Activated CD4-positive, alpha-beta T cell treated with anti-CD3 and anti-CD28 coated beads for 36 hours (primary cell): ENCODE results near the gene ALKBH5. TPM values are rescaled to one million over a fixed set of nuclear protein-coding genes. Genes with fewer than 3 reads are reported as not detected.
A peak's percentile ranks its signal among the peaks of the same experiment; 100 is the strongest.

Experiments used
- ATAC-seq: fragments of 200-7000 bp; cut with Tn5 transposase; one replicate; pipeline ENCODE4 v1.10.0; 2021; ENCODE audit warnings: mild to moderate bottlenecking, moderate library complexity
- CTCF ChIA-PET: fragments of 350-600 bp; sonication (Branson Sonifier 250); formaldehyde crosslinking; loops from one replicate; lab custom pipeline; 2021; ENCODE audit warnings: antibody characterized with exemption; lab: Charles Lee
- POLR2A ChIA-PET: fragments of 350-600 bp; sonication (Branson Sonifier 250); formaldehyde crosslinking; loops from one replicate; lab custom pipeline; 2021; ENCODE audit warnings: antibody characterized with exemption, inconsistent platforms; lab: Charles Lee
- DNase-seq: peaks from one replicate; pipeline ENCODE4 v3.0.0-alpha.2; 2020
- H3K27ac Mint-ChIP-seq: one replicate; pipeline ENCODE4 v1.8.0; 2021; ENCODE audit warnings: mixed read lengths
- H3K27me3 Mint-ChIP-seq: one replicate; pipeline ENCODE4 v1.8.0; 2021; ENCODE audit warnings: mixed read lengths
- H3K36me3 Mint-ChIP-seq: one replicate; pipeline ENCODE4 v1.8.0; 2021; ENCODE audit warnings: low read depth, mixed read lengths
- H3K4me1 Mint-ChIP-seq: one replicate; pipeline ENCODE4 v1.8.0; 2021; ENCODE audit warnings: mixed read lengths
- H3K4me3 Mint-ChIP-seq: one replicate; pipeline ENCODE4 v1.8.0; 2021; ENCODE audit warnings: mild to moderate bottlenecking, moderate library complexity, mixed read lengths
- H3K9me3 Mint-ChIP-seq: one replicate; pipeline ENCODE4 v1.8.0; 2021; ENCODE audit warnings: low read depth, mixed read lengths
- intact Hi-C, 2 experiments: fragments of 100-400 bp; cut with DNase I in 1 of 2; cut with micrococcal nuclease in 1 of 2; formaldehyde crosslinking; loops; one replicate each; pipeline versions ENCODE4 v1.14.2 to v1.15.1; 2022 to 2024; cut with DNase I, micrococcal nuclease
- total RNA-seq, 2 experiments: library from RNA; stranded (reverse); gene quantifications; one replicate each; pipeline ENCODE4 v1.2.3, GENCODE V29; 2021

The ALKBH5 gene
- total RNA-seq, 2 experiments from 2014 or later, result 163 to 168 TPM

GRCh38 chr17:18158022-18158600 lies 25.5 kb upstream of the ALKBH5 start:
- H3K4me1 Mint-ChIP-seq, result peaks cover 9% of the 10 kb centered on the region
- ATAC-seq (peak; percentile 87), DNase-seq (peak; percentile 99)
- intact Hi-C loops, result loop anchor here (1.0 to 2.0 kb wide), 4 partner anchors 25 to 464 kb away; partner anchors contain the start of genes ALKBH5 (in 2 of the 2) and MIEF2 (in 1 of the 2)
- H3K4me3 Mint-ChIP-seq, result peak overlapping the region; percentile 63
- ChIA-PET CTCF (interaction anchor here (0.7 to 1.1 kb wide), 2 partner anchors 23 to 70 kb away, joined by 3 read pairs; no protein-coding TSS in a partner anchor), POLR2A (interaction anchor here (0.6 to 1.0 kb wide), 2 partner anchors 23 to 25 kb away, joined by 3 to 4 read pairs; partner anchors contain the start of gene ALKBH5)
- no peaks in the 10 kb centered on the region for H3K27me3 Mint-ChIP-seq
- H3K36me3 Mint-ChIP-seq, result no peaks in the 10 kb centered on the region
- no peaks in the 10 kb centered on the region for H3K9me3 Mint-ChIP-seq
- H3K27ac Mint-ChIP-seq, result peak overlapping the region; percentile 81

- ChIA-PET POLR2A (no interaction called here), CTCF (no interaction called here)
- peaks cover 7% of the 10 kb centered on the region for H3K4me1 Mint-ChIP-seq
- H3K36me3 Mint-ChIP-seq, result no peaks in the 10 kb centered on the region
- no peaks in the 10 kb centered on the region for H3K27me3 Mint-ChIP-seq
- no peaks in the 10 kb centered on the region for H3K9me3 Mint-ChIP-seq
- no peak overlapping the region for H3K4me3 Mint-ChIP-seq
- DNase-seq, result no peak
- intact Hi-C loops, result loop anchor here in 1 of 2 experiments (2.0 kb wide), 1 partner anchor 23 kb away; the partner anchor contains the start of gene ALKBH5
- no peak for ATAC-seq
- H3K27ac Mint-ChIP-seq, result peak overlapping the region; percentile 75
Observed at GRCh38 chr17:18159551-18160120, 24.0 kb upstream of the ALKBH5 start.

GRCh38 chr17:18160128-18160856 lies 23.3 kb upstream of the ALKBH5 start:
- H3K27me3 Mint-ChIP-seq, result no peaks in the 10 kb centered on the region
- peak overlapping the region; percentile 32 for H3K27ac Mint-ChIP-seq
- no peak overlapping the region for H3K4me3 Mint-ChIP-seq
- peaks cover 7% of the 10 kb centered on the region for H3K4me1 Mint-ChIP-seq
- intact Hi-C loops, result no loop called here
- H3K9me3 Mint-ChIP-seq, result no peaks in the 10 kb centered on the region
- POLR2A ChIA-PET, result no interaction called here
- no peaks in the 10 kb centered on the region for H3K36me3 Mint-ChIP-seq
- DNase-seq (no peak), ATAC-seq (no peak)
- CTCF ChIA-PET, result interaction anchor here (1.4 kb wide), 1 partner anchor 18 kb away, joined by 3 read pairs; no protein-coding TSS in a partner anchor

GRCh38 chr17:18161207-18162145 lies 22.2 kb upstream of the ALKBH5 start:
- intact Hi-C loops, result no loop called here

GRCh38 chr17:18163547-18163946 lies 20.1 kb upstream of the ALKBH5 start:
- POLR2A ChIA-PET, result no interaction called here
- intact Hi-C loops, result no loop called here
- CTCF ChIA-PET, result no interaction called here
- no peaks in the 10 kb centered on the region for H3K36me3 Mint-ChIP-seq
- peaks cover 2% of the 10 kb centered on the region for H3K4me1 Mint-ChIP-seq
- H3K27ac Mint-ChIP-seq, result no peak overlapping the region
- H3K27me3 Mint-ChIP-seq, result no peaks in the 10 kb centered on the region
- H3K9me3 Mint-ChIP-seq, result no peaks in the 10 kb centered on the region
- ATAC-seq (no peak), DNase-seq (no peak)
- no peak overlapping the region for H3K4me3 Mint-ChIP-seq

More at GRCh38 chr17:18161207-18162145, 22.2 kb upstream of the ALKBH5 start:
- no peaks in the 10 kb centered on the region for H3K9me3 Mint-ChIP-seq
- CTCF ChIA-PET, result interaction anchor here (0.8 to 1.4 kb wide), 3 partner anchors 19 to 36 kb away, joined by 3 to 4 read pairs (median 3); no protein-coding TSS in a partner anchor
- H3K4me1 Mint-ChIP-seq, result peaks cover 7% of the 10 kb centered on the region
- POLR2A ChIA-PET, result interaction anchor here (0.6 kb wide), 1 partner anchor 14 kb away, joined by 4 read pairs; no protein-coding TSS in a partner anchor
- H3K27ac Mint-ChIP-seq, result no peak overlapping the region
- no peak overlapping the region for H3K4me3 Mint-ChIP-seq
- H3K36me3 Mint-ChIP-seq, result no peaks in the 10 kb centered on the region
- DNase-seq (no peak), ATAC-seq (no peak)
- no peaks in the 10 kb centered on the region for H3K27me3 Mint-ChIP-seq

GRCh38 chr17:18166894-18167293 lies 16.7 kb upstream of the ALKBH5 start:
- no peaks in the 10 kb centered on the region for H3K27me3 Mint-ChIP-seq
- ChIA-PET POLR2A (no interaction called here), CTCF (interaction anchor here (1.9 kb wide), 1 partner anchor 26 kb away, joined by 4 read pairs; no protein-coding TSS in a partner anchor)
- H3K36me3 Mint-ChIP-seq, result no peaks in the 10 kb centered on the region
- H3K4me1 Mint-ChIP-seq, result no peaks in the 10 kb centered on the region
- ATAC-seq (no peak), DNase-seq (no peak)
- intact Hi-C loops, result no loop called here
- H3K4me3 Mint-ChIP-seq, result no peak overlapping the region
- H3K9me3 Mint-ChIP-seq, result no peaks in the 10 kb centered on the region
- H3K27ac Mint-ChIP-seq, result no peak overlapping the region

GRCh38 chr17:18167421-18167820 lies 16.2 kb upstream of the ALKBH5 start:
- DNase-seq, result no peak
- intact Hi-C loops, result no loop called here
- POLR2A ChIA-PET, result no interaction called here

GRCh38 chr17:18172531-18173278 lies 10.9 kb upstream of the ALKBH5 start:
- CTCF ChIA-PET, result interaction anchor here (0.6 kb wide), 1 partner anchor 13 kb away, joined by 3 read pairs; no protein-coding TSS in a partner anchor
- H3K9me3 Mint-ChIP-seq, result no peaks in the 10 kb centered on the region
- no peaks in the 10 kb centered on the region for H3K36me3 Mint-ChIP-seq
- DNase-seq (no peak), ATAC-seq (no peak)
- intact Hi-C loops, result no loop called here
- H3K27ac Mint-ChIP-seq, result no peak overlapping the region
- no peaks in the 10 kb centered on the region for H3K27me3 Mint-ChIP-seq
- no peaks in the 10 kb centered on the region for H3K4me1 Mint-ChIP-seq
- H3K4me3 Mint-ChIP-seq, result no peak overlapping the region
- POLR2A ChIA-PET, result no interaction called here

More at GRCh38 chr17:18167421-18167820, 16.2 kb upstream of the ALKBH5 start:
- H3K36me3 Mint-ChIP-seq, result no peaks in the 10 kb centered on the region
- no peaks in the 10 kb centered on the region for H3K27me3 Mint-ChIP-seq
- no peaks in the 10 kb centered on the region for H3K9me3 Mint-ChIP-seq
- CTCF ChIA-PET, result interaction anchor here (0.6 kb wide), 1 partner anchor 50 kb away, joined by 3 read pairs; no protein-coding TSS in a partner anchor
- no peak for ATAC-seq
- no peaks in the 10 kb centered on the region for H3K4me1 Mint-ChIP-seq
- H3K4me3 Mint-ChIP-seq, result no peak overlapping the region
- no peak overlapping the region for H3K27ac Mint-ChIP-seq

- Mint-ChIP-seq H3K4me3 (no peak overlapping the region), H3K4me1 (no peaks in the 10 kb centered on the region), H3K27me3 (no peaks in the 10 kb centered on the region), H3K36me3 (no peaks in the 10 kb centered on the region), H3K27ac (no peak overlapping the region), H3K9me3 (no peaks in the 10 kb centered on the region)
- ChIA-PET POLR2A (no interaction called here), CTCF (no interaction called here)
- DNase-seq (no peak), ATAC-seq (no peak)
- intact Hi-C loops, result no loop called here
Observed at GRCh38 chr17:18173740-18174139, 9.9 kb upstream of the ALKBH5 start.

- Mint-ChIP-seq H3K27me3 (no peaks in the 10 kb centered on the region), H3K36me3 (no peaks in the 10 kb centered on the region), H3K9me3 (no peaks in the 10 kb centered on the region), H3K4me3 (no peak overlapping the region), H3K4me1 (peaks cover 9% of the 10 kb centered on the region), H3K27ac (no peak overlapping the region)
- POLR2A ChIA-PET, result no interaction called here
- intact Hi-C loops, result no loop called here
- CTCF ChIA-PET, result no interaction called here
- DNase-seq (no peak), ATAC-seq (no peak)
Observed at GRCh38 chr17:18176176-18176575, 7.5 kb upstream of the ALKBH5 start.
